Thoracic aorta (tissue), 2 donors: ENCODE data around the gene AP1AR. TPM values are rescaled to one million over a fixed set of nuclear protein-coding genes. Genes with fewer than 3 reads are reported as not detected.

Source experiments
- ATAC-seq: fragments of 150-250 bp; one replicate; pipeline ENCODE4 v1.8.0; 2017; ENCODE audit warnings: low read depth; ENCODE audit not compliant: insufficient number of reproducible peaks, low FRiP score
- DNase-seq: peaks from one replicate; pipeline ENCODE4 v3.0.0-alpha.2; 2020; ENCODE audit warnings: low spot score
- H3K27ac ChIP-seq, 2 donors: fragments of 200-600 bp; sonication (generic); 1 replicate in 1 of 2; 2 replicates in 1 of 2; pipeline ENCODE4 v1.5.1; 2016; ENCODE audit warnings: mild to moderate bottlenecking in 2 of 2, moderate library complexity in 2 of 2
- H3K27me3 ChIP-seq: fragments of 200-600 bp; sonication (generic); replicated peaks from 2 replicates; pipeline ENCODE4 v1.6.0; 2016; ENCODE audit warnings: mild to moderate bottlenecking; ENCODE audit not compliant: insufficient read depth
- H3K36me3 ChIP-seq: fragments of 200-600 bp; sonication (generic); one replicate; pipeline ENCODE4 v1.5.1; 2016
- H3K4me1 ChIP-seq, 2 donors: fragments of 200-600 bp; sonication (generic); 1 replicate in 1 of 2; 2 replicates in 1 of 2; pipeline versions ENCODE4 v1.5.1 to v1.6.0; 2016; ENCODE audit warnings: low read depth in 2 of 2, mild to moderate bottlenecking in 1 of 2; ENCODE audit not compliant: control insufficient read depth in 1 of 2
- H3K4me3 ChIP-seq: fragments of 200-600 bp; sonication (generic); 2 replicates; pipeline ENCODE4 v1.5.1; 2016; ENCODE audit warnings: mild to moderate bottlenecking
- H3K9me3 ChIP-seq: fragments of 200-600 bp; sonication (generic); 2 replicates; pipeline ENCODE4 v1.5.1; 2016
- total RNA-seq, 2 donors: library from RNA; depleted of rRNA; stranded (reverse); fragments of >200 nt; gene quantifications; one replicate each; pipeline versions ENCODE4 v1.1.0 to v1.2.3, GENCODE V29; 2016
- TF ChIP-seq, protein P1 (sequence below): fragments of 200-600 bp; sonication (generic); IDR thresholded peaks from one replicate; pipeline ENCODE4 v1.5.1; 2019; ENCODE audit warnings: antibody characterized with exemption

The AP1AR gene
- total RNA-seq, 2 donors from 2014 or later, result 10.0 to 27.9 TPM

DNA sequence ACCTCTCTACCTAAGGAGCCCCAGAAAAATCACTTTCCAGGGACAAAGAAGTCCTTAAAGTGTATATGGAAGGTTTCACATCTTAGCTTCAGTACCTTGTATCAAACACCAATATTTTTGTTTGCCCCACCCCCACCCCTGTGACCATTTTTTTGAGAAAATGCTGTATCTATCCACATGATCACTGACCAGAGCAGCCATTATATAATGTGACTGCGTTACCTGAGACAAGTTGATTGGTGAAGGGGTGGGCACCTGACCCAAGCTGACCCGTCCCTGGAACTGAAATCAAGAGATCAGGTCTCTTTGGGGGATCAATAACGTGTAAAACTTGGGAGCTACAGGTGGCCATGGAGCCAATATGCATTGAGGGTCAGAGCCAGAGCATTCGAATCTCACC, 43.4 kb downstream of the AP1AR start:
- no peak for DNase-seq
- H3K4me1 ChIP-seq, result peaks cover 4 to 11% of the 10 kb centered on the region in 2 donors
- H3K36me3 ChIP-seq, result peaks cover 5% of the 10 kb centered on the region
- TF ChIP-seq, protein P1, sequence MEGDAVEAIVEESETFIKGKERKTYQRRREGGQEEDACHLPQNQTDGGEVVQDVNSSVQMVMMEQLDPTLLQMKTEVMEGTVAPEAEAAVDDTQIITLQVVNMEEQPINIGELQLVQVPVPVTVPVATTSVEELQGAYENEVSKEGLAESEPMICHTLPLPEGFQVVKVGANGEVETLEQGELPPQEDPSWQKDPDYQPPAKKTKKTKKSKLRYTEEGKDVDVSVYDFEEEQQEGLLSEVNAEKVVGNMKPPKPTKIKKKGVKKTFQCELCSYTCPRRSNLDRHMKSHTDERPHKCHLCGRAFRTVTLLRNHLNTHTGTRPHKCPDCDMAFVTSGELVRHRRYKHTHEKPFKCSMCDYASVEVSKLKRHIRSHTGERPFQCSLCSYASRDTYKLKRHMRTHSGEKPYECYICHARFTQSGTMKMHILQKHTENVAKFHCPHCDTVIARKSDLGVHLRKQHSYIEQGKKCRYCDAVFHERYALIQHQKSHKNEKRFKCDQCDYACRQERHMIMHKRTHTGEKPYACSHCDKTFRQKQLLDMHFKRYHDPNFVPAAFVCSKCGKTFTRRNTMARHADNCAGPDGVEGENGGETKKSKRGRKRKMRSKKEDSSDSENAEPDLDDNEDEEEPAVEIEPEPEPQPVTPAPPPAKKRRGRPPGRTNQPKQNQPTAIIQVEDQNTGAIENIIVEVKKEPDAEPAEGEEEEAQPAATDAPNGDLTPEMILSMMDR, result no peak
- no peaks in the 10 kb centered on the region for H3K27me3 ChIP-seq
- no peak overlapping the region for H3K4me3 ChIP-seq
- H3K27ac ChIP-seq, result no peak overlapping the region
- ATAC-seq, result no peak
- H3K9me3 ChIP-seq, result no peaks in the 10 kb centered on the region

GRCh38 chr4:112276113-112276512, 44.5 kb downstream of the AP1AR start:
- no peaks in the 10 kb centered on the region for H3K9me3 ChIP-seq
- no peak overlapping the region for H3K27ac ChIP-seq
- peaks cover 5% of the 10 kb centered on the region for H3K36me3 ChIP-seq
- H3K27me3 ChIP-seq, result no peaks in the 10 kb centered on the region
- TF ChIP-seq, protein P1, result no peak
- ATAC-seq, result no peak
- peaks cover 4 to 19% of the 10 kb centered on the region in 2 donors for H3K4me1 ChIP-seq
- H3K4me3 ChIP-seq, result no peak overlapping the region
- no peak for DNase-seq

DNA sequence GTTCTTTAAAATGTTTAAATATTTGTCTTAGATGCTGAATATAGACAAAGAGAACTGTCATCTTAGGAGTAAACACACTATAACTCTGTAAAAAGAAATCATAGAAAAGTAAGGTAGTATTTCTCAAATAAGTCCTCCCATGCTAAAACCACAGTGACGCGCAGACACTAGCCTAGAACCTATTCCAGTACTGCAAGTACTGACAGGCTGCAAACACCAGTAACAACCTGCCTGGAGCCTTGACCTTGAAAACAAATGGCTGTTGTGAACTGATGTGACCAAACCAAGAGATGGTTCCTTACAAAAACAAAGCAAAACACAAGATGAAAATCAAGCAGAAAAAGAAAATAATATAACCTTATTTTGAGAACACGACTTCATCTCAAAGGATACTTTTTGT, 45.6 kb downstream of the AP1AR start:
- no peaks in the 10 kb centered on the region for H3K27me3 ChIP-seq
- no peak for ATAC-seq
- H3K36me3 ChIP-seq, result peaks cover 5% of the 10 kb centered on the region
- no peak for DNase-seq
- H3K9me3 ChIP-seq, result no peaks in the 10 kb centered on the region
- TF ChIP-seq, protein P1, result no peak
- no peak overlapping the region for H3K27ac ChIP-seq
- no peak overlapping the region for H3K4me3 ChIP-seq
- H3K4me1 ChIP-seq, result peaks cover 4 to 19% of the 10 kb centered on the region in 2 donors

DNA sequence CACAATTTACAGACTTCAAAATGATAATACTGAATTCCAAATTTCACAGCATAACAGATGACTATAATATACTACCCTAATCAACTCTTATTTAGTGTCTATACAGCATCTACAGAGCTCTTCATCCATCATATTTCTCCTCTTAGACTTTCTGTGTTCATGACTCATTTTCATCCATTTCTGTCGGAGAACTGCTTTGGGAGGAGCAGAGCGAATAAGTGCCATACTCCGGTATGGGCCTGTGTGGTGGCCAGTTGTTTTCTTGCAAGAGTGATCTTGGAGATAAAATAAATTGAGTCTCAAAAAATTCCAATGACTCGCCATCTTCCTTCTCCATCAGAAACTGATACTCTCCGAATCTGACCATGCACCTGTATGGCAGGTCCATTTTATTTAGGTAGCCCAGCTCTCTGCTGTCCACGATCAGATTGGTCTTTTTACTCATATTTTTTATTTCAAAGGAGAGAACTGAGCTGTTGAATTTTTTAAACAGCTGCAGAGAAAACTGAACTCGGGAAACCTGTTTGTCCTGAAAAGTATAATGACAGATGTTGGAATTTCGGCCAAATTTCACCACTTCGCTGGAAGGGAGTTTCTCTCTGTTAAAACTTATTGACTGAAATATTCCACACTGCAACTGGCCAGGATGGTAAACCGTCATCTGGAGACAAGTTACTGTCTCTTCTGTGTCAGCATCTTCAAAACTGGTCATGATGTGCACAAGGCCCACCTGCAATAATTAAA, 46.3 kb downstream of the AP1AR start:
- no peak overlapping the region for H3K27ac ChIP-seq
- peaks cover 5% of the 10 kb centered on the region for H3K36me3 ChIP-seq
- no peaks in the 10 kb centered on the region for H3K27me3 ChIP-seq
- DNase-seq, result no peak
- no peak for ATAC-seq
- H3K9me3 ChIP-seq, result no peaks in the 10 kb centered on the region
- TF ChIP-seq, protein P1, result no peak
- H3K4me3 ChIP-seq, result no peak overlapping the region
- peaks cover 4 to 19% of the 10 kb centered on the region in 2 donors for H3K4me1 ChIP-seq

DNA sequence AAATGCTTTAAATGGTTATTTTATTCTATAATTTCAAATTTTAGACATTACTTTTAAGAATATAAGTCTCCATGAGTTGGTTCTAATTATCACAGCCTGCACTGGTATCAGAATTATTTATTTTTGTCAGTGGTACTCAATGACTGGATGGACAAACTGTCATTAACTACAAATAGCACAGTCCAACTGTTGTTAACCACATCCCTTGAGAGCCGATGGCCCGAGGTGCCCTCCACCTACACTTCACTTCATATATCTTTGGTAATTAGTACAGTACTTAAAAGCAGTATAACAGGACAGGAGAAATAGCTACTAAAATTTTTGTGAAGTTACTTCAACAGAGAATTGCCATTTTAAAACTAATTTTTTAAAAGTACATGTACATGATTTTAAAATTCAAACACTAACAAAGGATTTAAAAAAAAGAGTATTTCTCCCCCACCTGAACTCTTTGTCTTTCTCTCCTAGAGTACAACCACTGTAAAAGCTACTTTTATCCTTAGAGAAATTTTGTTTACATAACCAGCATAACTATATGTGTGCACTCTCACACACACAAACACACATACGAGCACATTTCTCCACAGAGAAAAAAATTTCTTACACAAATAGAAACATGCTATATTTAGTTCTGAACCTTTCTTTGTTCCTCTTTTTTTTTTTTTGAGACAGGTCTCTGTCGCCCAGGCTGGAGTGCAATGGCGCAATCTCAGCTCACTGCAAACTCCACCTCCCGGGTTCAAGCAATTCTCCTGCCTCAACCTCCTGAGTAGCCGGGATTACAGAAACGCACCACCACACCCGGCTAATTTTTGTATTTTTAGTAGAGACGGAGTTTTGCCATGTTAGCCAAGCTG, 47.7 kb downstream of the AP1AR start:
- H3K27ac ChIP-seq, result no peak overlapping the region
- peaks cover 5 to 31% of the 10 kb centered on the region in 2 donors for H3K4me1 ChIP-seq
- no peak for ATAC-seq

More for the DNA sequence above, 47.7 kb downstream of the AP1AR start:
- DNase-seq, result no peak
- Histone ChIP-seq H3K9me3 (no peaks in the 10 kb centered on the region), H3K36me3 (peaks cover 5% of the 10 kb centered on the region), H3K27me3 (no peaks in the 10 kb centered on the region), H3K4me3 (no peak overlapping the region)
- TF ChIP-seq, protein P1, result no peak
